HG03354 (cell line): ENCODE measurements around the gene ATP6V1G3.
"Not testable (repeated sequence)": the region's sequence is repeated elsewhere in the genome, so short reads cannot be mapped to it uniquely, and the experiment has no call there.

Experiments used
- ATAC-seq: cut with Tn5 transposase; IDR thresholded peaks from one replicate; pipeline ENCODE4 v1.9.1; 2021; ENCODE audit warnings: mild to moderate bottlenecking; ENCODE audit not compliant: unreplicated experiment, poor library complexity, severe bottlenecking

ATP6V1G3 gene

DNA sequence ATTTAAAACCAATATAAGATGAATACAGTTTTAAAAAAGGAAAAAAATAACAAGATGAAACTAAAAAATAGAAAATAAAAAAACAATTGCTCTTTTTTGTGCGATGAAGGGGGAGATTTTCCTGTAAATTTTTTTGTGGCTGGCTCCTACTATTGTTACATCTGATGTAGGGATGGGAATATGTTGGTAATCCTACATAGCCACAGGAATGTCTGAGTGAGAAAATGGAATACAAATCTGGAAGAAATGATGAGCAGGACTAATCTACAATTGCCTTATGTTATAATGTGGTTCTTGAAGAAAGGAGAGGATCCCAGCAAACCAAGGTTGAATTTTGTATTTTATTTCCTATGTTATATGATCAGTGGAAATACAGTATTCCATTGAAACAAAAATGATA lies 40.9 kb downstream of the ATP6V1G3 start:
- ATAC-seq, result no peak

DNA sequence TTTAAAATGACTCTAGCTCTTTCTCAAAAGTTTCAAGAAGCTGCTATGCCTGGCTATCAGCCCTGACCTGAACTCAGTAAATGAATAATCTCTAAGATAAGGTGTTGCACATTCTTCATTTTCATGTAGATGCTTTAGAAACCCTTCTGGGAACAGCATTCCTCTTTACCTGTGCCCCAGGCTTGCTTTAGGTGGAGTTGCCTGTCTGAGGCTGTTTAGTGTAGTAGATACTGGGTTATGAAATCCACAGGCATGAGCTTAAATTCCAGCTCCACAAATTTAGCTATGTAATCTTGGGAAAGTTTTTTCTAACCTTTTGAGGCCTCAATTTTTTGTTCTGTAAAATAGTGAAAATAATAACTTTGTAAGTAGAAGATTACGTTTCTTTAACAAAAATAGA lies 41.6 kb downstream of the ATP6V1G3 start:
- ATAC-seq, result no peak

DNA sequence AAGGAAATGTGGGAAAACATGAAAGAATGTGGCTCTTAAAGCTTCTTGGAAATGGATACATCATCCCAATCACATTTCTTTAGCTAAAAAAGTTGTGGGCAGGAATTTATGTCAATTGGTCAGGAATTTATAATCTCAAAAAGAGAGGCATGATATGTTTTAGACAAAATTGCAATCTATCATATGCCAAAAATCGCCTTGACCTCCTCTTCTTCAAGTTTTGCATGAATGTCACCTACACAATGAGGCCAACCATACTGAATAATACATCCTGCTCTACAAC lies 42.4 kb downstream of the ATP6V1G3 start:
- no peak for ATAC-seq

DNA sequence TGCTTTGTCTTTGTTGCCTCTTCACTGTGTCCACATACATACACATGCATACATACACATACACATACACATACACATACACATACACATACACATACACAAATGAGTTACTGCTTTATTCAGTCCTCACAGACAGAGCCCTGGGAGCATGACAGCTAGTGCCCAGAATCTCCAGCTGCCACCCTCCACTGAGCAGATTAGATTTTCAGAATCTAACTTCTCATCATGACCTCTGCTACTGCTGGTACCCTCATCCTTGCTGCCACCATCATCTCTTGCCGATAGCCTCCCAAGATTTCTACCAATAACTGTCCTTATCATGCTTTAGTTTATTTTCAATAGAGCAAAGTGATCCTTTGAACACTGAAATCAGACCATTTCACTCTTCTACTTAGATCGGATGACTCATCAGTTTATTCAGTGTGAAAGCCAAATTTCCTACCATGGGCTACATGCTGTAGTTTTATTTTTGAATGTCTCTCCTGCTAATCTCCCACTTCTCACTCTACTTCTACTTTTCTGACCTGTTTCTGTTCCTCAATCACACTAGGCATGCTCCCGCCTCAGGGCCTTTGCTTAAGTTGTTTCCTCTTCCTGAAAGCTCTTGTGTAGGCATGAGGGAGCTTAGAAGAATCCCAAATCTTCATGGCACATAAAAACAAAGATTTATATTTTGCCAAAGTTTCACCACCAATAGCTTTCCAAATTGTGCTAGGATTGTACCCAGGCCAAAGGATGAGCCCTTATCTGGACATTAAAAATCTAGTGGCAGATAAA lies 43.0 kb downstream of the ATP6V1G3 start:
- ATAC-seq, result no peak

DNA sequence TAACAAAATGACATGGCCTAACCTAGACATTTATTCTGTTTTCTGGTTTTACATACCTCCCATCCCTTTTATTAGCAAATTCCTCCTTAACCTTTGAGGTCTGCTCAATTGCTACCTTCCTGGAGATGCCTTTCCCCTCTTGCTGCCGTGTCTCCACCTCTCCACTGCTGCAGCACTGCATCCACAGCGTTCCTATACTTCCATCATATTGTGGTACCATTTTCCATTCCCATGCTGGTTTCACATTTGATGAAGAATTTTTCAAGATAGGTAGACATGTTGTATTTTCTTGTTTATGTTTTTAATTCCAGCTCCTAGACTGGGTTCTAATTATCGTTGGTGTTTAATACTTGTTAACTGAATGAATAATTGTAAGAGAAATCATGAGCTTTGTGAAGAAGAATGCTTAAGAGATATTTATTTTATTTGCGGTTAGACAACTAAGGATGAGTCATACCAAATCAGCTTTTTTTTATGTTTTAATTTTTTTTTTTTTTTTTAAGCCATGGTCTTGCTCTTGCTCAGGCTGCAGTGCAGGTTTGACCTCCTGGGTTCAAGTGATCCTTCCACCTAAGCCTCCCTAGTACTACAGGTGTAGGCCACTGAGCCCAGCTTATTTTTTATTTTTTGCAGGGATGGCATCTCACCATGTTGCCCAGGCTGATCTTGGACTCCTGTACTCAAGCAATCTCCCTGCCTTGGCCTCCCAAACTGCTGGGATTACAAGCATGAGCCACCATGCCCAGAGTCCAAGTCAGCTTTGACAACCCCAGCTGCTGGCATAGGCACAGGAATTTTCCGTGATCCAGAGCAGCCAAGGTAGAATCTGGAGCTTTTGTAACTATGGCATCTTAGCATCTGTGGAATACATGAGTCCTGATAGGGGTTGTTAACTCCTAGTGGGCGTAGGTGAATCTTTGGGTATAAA lies 44.0 kb downstream of the ATP6V1G3 start:
- ATAC-seq, result no peak

DNA sequence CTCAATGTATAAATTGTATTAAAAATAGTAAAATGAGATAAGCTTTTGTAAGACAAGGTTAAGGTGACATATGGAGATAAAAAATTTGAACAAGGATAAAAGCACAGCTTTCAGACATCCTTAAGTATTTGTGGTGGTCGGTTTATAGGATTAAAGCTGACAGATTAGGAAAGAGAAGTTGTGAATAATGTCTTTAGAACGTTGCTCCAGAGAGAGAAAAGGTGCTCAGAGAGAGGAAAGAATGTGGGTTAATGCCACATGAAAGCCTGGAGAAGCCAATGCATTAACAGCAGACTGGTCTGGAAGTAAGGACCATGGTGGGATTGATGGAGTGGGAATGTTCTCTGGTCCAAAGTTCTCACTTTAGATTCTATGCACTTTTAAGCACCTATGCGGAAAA lies 44.8 kb downstream of the ATP6V1G3 start:
- no peak for ATAC-seq

DNA sequence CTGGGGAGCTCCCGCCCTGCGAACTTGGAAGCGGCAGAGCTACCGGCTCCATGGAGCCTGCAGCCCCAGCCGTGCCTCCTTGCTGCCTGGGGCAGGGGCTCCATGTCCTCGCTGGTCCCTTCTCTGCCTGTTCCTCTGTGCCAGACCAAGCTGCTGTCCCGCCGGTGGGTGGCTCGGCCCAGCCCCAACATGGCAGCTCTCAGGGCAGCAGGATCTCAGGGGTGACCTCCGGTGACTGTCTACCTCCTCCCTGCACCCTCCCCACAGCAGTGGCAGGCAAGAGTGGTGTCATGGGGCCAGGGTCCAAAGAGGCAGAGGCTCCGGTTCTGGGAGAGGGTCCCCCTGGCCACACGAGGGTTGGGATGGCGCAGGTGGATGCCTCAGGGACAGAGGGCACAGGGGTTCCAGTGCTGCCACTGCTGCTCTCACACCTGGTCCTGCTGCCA lies 45.8 kb downstream of the ATP6V1G3 start:
- ATAC-seq, result no peak

DNA sequence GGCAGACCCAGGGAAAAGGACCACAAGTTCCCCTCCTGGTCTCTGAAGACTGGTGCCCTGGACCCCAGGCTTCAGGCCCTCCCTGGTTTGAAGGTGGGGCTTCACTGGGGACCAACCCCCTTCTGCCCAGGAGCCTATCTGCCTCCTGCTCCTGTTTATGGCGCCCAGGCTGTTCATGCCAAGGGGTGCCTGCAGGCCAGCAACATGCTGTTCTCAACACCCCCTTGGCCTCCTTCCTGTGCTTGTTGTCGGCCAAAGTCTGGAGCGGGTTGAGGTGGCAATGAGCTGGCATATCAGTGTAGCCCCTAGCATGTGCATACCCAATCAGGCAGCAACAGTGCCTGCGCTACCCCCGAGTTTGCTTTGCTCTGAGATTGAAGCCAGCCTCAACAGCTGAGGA lies 46.3 kb downstream of the ATP6V1G3 start:
- no peak for ATAC-seq

DNA sequence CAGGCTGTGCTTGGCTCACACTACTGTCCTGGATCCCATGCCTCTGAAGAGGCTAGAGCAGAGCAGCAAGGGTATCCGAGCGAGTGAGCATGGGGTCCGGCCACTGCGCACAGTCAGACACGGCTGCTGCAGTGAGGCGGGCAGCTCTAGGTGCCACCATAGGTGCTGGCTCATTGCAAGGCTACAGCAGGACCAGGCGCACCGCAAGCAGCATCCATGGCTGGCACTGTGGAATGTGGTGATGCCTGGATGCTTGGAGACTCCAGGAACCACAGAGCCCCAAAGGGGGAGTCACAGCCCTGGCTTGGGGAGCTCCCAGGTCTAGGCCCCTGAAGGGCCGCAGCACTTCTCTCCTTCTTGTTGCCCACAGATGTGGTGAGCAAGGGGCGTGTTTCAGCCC lies 47.2 kb downstream of the ATP6V1G3 start:
- ATAC-seq, result no peak

DNA sequence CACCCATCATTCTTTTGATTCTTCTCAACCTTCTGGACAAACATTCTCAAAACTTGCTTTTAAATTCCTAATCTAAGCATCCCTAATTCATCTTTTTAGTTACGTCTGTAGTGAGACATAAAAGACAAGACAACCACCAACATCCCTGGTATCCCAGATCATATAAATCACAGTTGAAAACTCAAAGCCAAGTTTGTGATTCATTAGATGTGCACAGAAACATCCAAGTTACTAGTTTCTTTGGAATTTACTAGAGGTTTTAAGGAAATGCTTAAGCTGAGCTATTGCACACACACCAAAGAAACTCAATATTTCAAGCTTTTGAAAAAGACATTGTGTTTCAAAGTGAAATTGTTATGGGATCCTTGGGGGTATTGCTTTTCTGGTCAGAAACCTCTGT lies 47.6 kb downstream of the ATP6V1G3 start:
- ATAC-seq, result no peak

DNA sequence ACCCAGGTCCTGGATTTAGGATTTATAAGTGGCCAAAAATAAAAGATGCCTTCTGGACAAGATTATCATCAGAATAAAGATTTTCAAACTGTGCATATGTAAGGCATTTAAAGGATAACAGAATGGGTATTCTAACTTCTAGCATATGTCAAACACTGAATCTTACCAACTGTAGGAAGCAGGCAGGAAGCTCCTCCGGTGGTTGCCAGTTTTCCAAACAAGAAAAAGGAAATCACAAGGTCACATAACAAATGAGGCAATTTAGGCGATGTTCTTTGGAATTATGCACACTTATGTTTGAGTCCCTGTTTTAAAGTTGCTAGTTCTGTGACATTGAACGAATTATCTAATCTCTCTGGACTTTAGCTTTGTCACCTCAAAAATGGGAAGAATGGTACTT lies 48.9 kb downstream of the ATP6V1G3 start:
- ATAC-seq, result no peak

DNA sequence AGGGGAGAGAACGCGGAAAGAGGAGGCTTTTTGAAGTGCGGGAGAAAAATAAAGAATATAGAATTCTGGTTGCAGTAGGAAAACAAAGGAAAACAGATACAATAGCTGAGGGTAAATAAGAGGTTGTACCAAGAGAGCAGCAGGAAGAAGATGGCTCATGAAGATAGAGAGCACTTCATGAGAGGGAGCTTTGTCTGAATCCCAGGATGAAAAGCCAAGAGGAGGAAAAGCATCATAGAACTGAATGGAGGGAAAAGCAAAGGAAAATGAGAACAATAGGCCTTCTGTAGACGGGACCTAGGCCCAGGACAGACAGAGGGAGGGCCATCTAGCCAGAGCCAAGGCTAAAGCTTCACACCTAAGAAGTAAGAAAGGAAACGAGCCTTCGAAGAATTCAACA lies 49.5 kb downstream of the ATP6V1G3 start:
- no peak for ATAC-seq

DNA sequence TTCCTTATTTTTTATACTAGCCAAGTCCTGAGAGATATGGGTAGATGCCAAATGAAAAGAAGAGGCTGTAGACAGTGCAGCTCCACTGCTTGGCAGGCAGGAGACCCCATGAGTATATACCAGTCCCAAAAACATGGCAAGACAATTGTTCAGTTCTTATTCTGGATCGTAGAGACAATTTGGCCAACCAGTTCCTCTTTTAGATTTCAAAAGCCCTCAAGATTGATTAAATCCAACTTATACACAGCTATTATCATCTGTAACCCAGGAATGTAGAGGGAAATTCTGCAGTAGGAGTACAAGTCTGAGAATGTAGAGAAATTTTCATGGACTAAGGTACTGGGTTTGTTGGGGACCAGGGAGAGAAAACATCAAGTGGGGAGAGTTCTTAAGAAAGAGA lies 50.3 kb downstream of the ATP6V1G3 start:
- no peak for ATAC-seq

DNA sequence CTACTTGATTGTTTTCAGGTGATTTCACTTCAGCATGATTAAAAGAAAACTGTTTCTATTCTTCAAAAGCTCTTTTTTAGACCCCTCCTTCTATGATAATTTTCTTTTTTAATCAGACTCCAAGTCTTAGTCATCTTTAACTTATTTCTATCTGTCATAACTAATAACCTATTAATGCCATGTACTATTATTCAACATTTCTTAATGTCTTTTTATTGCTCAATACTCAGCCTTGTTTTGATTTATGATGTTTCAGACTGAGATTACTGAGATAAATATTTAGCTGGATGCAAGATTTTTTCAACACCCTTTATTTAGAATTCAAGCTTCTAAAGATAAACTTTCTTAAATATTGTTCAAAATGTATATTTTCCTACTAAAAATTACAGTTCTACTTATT lies 53.6 kb downstream of the ATP6V1G3 start:
- ATAC-seq, result no peak

DNA sequence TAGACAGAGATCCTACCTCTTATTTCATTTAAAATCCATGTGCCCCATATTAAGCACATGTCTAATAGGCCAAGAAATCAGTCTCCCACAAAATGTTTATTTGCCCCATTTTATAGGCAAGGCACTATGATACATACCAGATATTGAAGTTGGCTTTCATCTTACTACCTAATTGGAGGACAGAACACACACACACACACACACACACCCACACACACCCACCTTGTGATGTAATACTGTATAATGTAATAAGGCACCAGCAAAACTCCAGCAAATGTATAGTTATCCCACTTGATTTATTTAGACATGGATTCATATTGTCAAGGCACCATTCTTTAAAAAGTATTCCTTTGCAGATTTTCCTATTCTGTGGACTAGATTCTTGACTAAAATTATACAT lies 56.8 kb downstream of the ATP6V1G3 start:
- ATAC-seq, result no peak

DNA sequence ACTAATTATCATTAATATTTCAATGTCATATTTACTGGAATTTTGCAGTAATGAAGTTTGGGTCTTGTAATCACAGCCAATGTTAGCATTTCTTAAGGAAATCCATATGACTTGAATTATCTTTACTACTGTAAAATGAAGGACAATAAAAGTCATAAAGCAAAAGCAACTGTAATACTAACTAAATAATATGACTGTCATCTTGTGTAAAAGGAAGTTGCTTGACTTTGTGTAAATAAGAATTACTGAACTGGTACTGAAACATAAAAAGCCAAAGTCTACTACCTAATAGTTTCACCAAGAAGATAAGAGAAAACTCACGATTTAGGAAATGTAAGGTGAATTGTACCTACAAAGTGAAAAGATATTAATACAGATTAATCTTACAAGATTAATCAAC lies 57.5 kb downstream of the ATP6V1G3 start:
- ATAC-seq, result no peak

DNA sequence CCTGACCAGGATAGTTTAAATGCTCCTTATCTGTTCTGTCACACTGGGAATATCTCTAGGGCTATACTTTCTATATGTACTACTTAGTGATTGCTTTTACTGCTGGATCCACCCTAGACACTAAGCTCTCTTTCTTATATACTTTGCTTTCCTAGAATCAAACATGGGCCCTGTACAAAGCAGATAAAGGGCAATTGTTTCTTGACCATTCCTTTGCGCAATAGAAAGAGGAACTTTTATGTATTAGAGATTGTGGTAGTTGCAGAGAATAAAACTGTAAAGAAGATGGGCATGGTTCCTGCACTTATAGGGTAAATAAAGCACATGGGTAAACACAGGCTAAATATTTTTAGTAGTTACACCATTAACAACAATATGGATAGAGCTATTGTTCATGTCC lies 58.8 kb downstream of the ATP6V1G3 start:
- no peak for ATAC-seq

DNA sequence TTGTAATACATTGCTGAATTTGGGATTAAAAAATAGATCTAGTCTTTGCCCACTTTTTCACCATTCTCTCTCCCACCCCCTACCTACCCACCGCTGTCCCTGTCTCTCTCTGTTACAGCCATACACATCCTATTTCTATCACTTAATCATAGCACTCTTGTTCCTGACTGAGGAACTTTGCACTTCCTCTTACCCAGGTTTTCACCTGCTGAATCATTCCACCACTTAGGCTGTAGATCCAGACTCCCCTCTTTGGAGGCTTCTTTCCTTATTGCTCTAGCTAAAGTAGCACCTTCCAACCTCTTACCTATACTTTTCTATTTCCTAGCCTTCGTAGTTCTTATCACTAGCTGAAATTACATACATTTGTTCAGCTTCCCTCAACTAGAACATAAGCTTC lies 59.6 kb downstream of the ATP6V1G3 start:
- no peak for ATAC-seq

DNA sequence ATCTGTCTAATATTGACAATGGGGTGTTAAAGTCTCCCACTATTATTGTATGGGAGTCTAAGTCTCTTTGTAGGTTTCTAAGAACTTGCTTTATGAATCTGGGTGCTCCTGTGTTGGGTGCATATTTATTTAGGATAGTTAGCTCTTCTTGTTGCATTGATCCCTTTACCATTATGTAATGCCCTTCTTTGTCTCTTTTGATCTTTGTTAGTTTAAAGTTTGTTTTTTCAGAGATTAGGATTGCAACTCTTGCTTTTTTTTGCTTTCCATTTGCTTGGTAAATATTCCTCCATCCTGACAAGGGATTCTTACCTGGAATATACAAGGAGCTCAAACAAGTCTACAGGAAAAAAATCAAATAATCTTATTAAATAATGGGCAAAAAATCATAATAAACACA lies 63.1 kb downstream of the ATP6V1G3 start:
- not testable (repeated sequence) for ATAC-seq
